ENCODE data around the gene TMEM39B.
"Not testable (repeated sequence)": the region's sequence is repeated elsewhere in the genome, so short reads cannot be mapped to it uniquely, and the experiment has no call there.

Gene TMEM39B

DNA sequence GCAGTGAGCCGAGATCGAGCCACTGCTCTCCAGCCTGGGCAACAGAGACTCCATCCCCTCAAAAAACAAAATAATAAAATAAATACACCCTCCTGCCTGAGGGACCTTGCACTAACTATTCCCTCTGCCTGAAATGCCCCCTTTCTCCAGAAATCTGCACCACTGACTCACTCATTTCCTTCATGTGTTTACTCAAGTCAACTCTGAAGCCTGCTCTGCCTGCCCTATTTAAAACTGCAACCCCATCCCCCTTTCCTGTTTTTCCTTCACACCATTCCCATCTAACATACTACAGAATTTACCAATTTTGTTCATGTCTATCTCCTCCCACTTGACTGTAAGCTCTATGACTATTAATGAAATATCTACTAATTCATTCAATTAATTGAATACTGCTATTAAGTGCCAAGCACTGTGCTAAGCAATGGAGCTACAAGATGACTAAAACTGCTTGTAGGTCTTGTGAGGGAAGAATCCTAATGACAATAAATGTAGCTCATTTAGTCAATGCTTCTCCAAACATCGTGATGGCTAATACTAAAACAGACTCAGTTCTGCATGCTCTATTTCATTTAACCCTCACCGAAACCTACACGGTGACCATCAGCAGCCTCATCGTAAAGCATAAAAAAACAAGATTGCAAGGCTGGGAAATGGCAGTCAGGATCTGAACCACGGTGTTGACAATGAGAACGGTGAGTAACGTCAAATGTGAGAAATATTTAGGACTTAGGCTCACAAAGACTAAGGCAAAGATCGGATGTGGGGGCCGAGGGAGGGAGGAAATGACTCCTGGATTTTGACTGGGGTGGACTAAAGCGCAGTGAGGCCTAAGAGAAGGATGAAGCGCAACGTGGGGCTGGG lies 749 bp upstream of the TMEM39B start:
- no peak for DNase-seq

DNA sequence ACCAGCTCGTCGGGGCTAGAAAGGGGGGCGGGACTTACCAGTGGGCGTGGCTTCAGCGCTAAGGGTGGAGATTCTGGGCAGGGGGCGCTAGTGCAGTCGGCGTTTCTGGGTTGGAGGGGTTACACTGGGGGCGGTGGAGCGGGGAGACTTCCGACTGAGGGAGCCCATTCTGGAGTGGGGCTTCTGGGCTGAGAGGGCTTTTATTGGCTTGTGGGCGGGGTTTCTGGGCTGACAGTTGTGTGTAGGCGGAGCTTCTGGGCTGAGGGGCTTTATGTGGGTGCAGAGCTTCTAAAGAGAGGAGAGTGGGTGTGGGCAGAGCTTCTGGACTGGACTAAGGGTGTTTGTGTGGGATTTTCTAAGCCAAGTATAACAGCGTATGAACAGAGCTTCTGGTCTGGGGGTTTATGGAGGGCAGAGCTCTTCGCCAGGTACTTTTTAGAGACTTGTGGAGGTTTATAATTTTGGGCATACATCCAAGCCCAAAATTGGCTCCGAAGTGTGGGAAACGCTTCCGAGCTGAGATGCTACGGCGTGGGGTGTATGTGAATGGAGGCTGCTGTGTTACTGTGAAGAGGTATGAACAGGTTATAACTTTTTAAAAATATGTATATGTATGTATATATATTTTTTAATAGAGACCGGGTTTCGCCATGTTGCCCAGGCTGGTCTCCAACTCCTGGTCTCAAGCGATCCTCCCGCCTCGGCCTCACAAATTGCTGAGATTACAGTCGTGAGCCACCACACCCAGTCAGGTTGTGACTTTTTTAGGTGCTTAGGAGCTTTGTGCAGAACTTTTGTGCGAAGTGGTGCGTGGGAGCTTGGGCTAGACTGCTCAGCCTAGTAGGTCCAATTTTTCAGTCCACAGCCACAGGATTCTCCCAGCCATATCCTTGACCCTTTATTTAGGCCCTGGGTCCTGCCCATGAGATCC lies 825 bp downstream of the TMEM39B start:
- peak; percentile 96 for DNase-seq

DNA sequence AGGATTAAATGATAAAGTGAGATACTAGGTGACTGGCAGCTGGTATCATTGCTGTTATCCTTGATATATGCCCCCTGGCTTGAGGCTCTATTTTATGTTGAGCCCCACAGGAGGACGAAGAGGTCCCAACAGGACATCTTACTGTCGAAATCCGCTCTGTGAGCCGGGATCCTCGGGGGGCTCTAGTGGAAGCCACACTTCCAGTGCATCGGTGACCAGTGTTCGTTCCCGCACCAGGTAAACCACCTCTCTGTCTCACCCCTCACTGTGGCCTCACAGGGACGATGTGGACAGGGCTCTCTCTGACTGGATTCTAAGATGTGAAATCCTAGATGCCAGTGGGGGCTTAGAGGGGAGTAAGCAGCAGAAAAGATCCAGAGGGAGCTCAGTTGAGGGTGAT lies 2.1 kb downstream of the TMEM39B start:
- no peak for DNase-seq

DNA sequence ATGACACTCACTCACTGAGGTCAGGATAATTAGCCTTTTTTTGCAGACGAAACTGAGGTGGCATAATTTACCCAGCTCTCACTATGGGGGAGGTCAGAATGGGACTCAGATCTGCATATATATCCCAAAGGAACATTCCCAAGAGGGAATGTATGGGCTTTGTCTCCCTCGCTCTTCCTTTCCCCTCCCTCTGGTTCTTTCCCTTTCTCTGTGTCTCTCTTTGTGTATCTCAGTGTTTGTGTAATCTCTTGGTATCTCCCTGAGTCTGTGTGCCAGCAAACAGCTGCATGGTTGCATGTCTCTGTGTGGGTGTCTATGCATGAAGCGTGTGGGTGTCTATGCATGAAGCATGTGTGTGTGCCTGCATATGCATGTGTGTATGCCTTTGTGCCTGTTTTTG lies 4.7 kb downstream of the TMEM39B start:
- no peak for DNase-seq

DNA sequence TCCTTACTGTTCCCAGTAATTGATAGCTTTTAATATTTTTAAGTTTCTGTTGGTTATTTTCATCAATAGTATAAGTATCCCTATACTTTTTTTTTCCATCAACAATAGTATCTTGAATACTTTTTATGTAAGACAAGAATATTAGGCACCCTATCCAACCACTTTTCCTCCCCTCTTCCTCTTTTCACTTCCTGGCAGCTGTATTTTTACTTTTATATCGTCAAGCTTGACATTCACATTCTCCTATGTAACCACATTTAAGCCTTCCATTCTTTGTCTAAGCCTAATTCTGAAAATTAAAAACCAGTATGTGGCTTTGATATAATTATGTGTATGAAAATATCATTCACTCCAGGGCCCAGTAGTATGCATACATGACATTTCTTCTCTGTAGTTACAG lies 9.3 kb downstream of the TMEM39B start:
- no peak for DNase-seq

DNA sequence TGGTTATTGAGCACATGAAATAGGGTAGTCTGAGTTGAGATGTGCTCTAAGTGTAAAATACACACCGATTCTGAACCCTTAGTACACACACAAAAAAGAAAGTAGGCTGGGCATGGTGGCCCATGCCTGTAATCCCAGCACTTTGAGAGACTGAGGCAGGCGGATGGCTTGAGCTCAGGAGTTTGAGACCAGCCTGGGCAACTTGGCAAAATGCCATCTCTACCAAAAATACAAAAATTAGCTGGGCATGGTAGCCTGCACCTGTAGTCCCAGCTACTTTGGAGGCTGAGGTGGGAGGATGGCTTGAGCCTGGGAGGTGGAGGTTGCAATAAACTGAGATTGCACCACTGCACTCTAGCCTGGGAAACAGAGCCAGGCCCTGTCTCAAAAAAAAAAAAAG lies 13.6 kb downstream of the TMEM39B start:
- DNase-seq: not testable (repeated sequence)

DNA sequence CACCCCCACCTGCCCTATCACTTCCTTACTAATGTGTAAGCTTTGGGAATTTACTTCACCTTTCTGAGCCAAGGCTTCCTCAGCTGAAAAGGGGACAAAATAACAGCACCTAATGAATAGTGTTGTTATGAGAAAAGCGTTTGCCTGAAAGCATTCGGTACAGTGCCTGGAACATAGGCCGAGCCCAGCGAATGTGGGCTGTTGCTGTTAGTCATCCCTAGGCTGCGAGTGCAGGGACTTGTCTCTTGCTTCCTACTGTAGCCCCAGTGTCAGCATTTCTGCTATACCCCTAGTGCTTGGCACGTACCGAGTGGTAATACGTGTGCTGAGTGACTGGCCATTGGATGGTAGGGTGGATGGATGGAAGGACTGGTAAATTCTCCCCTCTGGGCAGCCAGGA lies 18.4 kb downstream of the TMEM39B start:
- DNase-seq: no peak

DNA sequence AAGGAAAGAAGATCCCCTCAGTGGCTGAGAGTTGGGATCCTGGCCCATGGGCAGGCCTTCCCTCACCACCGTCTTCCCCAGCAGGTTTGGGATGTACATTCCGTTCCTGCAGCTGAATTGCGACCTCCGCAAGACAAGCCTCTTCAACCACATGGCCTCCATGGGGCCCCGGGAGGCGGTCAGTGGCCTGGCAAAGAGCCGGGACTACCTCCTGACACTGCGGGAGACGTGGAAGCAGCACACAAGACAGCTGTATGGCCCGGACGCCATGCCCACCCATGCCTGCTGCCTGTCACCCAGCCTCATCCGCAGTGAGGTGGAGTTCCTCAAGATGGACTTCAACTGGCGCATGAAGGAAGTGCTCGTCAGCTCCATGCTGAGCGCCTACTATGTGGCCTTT lies 18.9 kb downstream of the TMEM39B start:
- no peak for DNase-seq

DNA sequence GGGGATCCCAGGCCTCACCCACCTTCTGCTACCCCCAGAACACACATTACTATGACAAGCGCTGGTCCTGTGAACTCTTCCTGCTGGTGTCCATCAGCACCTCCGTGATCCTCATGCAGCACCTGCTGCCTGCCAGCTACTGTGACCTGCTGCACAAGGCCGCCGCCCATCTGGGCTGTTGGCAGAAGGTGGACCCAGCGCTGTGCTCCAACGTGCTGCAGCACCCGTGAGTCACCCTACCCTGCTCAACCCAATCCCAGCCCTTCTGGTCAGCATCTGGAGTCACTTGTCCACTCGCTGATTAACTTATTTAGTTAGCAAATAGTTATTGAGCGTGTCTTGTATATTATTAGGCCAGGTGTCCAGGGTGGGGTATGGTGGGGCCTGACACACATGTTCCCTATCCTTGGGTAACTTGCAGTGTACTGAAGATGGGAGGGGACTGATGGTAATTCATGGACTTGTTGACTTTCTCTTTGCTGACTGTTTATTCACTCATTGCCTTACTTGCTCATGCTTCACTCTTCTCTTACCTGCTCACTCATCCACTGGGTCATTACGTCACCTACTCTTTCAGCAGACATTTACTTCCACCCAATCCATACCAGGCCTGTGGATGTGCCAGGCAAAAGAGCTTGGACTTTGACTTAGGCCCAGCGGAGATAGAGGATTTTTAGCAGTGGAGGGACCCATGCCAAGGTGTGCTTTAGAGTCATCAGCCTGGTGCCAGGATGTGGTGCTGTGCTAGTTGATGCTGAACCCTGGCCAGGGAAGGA lies 22.2 kb downstream of the TMEM39B start:
- no peak for DNase-seq

DNA sequence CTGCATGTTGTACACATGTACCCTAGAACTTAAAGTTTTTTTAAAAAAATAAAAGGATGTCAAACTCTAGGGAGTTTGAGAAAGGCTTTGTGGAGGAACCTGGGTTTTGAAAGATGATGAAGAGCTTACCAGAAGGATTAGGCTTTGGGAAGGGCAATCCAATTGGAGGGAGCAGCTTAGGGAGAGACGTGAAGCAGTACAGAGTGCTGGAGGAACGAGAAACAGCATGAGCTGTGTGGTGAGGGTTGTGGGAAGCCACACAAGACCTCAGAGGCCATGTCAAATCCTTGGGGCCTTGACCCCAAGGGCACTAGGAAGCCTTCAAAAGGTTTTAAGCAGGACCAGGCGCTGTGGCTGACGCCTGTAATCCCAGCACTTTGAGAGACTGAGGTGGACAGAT lies 26.7 kb downstream of the TMEM39B start:
- DNase-seq: no peak

DNA sequence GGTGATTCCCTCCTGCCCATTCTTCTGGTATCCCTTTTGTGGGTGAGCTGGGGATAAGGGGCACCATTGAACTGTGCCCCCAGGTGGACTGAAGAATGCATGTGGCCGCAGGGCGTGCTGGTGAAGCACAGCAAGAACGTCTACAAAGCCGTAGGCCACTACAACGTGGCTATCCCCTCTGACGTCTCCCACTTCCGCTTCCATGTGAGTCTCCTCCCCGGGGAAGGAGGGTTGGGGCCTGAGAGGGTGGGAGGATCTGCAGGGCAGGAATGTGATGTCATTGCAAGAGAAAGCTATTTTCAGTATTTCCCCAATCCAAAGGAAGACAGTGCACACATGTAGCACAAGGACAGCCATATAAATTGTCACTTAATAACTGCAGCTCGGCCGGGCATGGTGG lies 27.6 kb downstream of the TMEM39B start:
- peak; percentile 56 for DNase-seq

DNA sequence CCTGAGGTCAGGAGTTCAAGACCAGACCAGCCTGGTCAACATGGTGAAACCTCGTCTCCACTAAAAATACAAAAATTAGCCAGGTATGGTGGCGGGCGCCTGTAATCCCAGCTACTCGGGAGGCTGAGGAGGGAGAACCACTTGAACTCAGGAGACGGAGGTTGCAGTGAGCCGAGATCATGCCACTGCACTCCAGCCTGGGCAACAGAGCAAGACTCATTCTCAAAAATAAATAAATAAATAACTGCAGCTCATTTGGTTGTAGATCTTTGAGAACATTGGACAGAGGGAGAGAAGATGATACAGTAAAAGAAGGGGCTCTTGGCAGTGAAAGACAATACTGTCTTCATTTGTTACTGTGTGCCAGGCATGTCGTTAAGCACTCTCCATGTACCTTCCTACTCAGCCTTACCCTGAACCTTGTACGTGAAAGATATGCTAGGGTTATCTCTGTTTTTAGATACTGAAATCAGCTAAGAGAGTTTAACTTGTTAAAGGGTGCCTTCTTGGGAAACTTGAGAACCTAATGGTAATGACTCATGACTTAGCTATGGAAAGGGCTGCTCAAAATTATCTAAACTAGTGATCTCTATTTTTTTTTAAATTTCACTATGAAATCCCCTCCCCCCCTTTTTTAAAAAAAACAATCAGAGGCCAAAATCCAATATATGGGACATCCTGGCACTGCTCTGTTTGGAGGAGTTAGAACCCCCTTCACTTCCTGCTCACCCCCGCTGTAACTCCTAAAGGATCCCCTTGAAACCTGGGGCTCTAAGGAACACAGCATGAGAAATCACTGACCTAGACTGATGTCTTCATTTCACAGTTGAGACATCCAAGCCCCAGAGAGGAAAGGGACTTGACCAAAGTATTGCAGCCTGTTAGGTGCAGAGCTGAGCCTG lies 28.3 kb downstream of the TMEM39B start:
- no peak for DNase-seq

DNA sequence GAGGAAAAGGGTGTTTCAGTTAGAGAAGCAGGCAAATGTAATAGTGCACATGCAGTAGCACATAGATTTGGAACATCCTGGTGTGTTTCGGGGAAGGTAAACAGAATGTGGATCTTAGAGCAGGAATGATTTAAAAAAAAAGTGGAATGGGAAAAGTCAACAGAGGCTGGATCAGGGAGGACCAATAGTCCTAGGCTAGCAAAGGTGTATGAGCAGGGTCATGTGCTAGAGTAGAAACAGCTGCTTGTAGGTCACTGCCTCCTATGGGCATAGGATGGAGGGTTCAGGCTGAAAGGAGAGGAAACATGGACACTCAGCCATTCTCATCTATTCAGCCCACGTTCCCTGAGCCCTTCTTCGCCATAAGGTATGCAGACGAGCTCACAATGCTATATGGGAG lies 31.4 kb downstream of the TMEM39B start:
- no peak for DNase-seq

DNA sequence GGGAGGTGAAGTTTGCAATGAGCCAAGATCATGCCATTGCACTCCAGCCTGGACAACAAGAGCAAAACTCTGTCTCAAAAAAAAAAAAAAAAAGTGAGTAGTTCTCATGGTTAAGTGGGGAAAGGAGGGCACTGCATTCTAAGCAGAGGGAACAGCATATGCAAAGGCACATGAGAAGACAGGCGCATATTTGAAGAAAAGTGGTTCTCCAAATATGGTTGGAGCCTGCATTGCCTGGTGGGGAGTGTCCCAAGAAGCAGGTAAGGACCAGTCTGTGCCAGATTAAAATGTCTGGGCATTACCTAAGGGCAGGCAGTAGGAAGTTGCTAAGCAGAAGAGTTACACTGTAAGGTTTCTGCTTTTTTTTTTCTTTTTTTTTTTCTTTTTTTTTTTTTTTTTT lies 32.6 kb downstream of the TMEM39B start:
- no peak for DNase-seq

DNA sequence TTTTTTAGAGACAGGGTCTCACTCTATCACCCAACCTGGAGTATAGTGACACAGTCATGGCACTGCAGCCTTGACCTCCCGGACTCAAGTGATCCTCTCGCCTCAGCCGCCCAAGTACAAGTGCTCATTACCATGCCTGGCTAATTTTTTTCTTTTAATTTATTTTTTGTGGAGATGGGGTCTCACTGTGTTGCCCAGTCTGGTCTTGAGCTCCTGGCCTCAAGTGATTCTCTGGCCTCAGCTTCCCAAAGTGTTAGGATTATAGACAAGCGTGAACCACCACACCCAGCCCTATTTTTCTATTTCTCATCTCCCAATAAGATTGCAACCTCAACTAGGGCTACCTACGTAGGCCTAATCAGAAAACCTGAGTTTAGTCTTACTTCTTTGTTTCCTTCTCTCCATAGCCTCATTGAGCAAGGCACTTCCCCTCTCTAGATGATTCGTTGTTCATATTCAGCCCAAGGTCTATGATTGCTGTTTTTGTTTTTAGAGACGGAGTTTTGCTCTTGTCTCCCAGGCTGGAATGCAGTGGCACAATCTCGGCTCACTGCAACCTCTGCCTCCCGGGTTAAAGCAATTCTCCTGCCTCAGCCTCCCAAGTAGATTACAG lies 34.0 kb downstream of the TMEM39B start:
- DNase-seq: no peak

DNA sequence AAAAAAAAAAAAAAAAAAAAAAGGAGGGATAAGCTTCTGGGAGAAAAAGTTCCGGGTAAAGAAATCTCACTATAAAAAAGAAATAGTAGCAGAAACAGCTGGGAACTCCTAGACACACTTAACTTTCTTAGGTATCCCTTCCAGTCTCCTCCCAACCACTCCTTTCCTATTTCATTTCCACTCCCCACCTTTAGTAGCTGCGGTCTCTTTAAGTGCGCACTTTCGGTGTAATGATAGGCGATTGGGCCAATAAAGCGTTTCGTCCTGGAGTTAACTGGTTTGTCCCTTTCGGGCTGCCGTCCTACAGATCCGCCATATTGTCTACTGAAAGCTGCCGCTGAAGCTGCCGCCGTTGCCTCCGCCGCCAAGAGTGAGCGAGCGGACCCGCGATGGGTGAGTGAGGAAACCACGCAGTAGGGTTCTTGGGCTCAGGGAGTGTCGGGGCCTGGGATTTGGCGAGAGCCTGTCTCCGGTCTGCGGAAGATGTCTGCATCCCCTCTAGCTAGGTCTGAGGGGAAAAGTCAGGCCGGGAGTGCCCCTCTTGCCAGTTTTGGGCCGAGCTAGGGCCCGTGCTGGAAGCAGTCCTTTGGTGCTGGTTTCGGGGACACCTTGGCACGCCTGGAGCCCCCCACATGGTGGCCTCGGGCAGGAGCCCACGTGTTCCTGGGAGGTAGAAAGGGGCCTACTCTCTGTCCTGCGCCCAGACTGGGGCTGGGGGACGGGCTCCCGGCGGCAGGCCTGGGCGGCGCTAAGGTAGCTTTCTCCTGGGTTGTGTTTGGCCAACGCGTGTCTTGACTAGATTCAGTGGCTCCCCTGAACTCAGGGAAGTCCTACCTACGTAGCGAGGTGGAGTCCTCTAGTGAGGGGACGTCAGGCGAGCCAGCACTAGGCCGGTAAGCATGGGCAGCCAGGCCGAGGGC lies 35.3 kb downstream of the TMEM39B start, which contains the start of gene KPNA6:
Gene KPNA6, plus strand, starts transcription at position 315 of the 920 bp plus-strand sequence. Its CDS starts 75 bp downstream, at position 390.
- peak; percentile 94 for DNase-seq

DNA sequence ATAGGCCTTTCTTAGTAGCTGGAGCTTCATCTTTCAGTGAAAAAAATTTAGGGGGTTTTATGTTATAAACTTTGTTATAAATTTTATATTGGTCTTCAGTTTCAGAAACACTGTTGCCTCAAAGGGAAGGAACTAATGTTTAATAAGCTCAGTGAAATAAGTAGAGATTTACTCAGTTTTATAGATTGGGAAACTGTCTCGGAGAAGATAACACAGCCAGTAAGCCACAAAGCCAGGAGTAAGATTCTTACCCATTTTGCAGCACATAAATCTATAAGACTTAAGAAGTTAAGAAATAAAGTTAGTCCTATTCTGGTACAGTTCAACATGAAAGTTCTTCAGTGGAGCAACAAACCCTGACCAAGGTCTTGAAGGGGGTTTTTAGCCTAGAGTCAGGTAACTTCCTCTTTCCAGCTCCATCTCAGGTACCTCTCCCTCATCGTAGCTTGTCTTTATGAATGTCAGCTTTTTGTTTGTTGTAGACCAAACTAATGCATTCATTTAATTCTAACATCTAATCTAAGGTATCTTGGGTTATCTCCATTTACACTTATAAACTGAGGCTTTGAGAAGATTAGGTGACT lies 38.4 kb downstream of the TMEM39B start:
- DNase-seq: no peak

DNA sequence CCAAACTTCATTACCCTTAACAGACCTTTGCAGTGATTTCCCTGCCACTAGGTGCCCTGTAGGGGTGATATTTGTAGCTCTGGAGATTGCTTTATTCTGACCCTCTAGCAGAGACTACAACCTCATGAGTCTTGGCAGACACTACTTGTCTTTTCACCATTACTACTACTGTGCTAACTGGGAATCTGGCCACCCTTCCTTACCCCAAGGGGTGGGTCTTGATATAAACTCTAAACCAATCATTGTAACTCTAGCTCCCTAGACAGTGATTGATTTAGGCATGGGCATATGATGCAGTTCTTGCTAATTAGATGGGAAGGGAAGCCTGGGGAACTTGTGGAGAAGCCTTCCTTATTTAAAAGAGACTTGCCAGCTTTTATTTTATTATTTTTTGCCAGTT lies 39.0 kb downstream of the TMEM39B start:
- no peak for DNase-seq

DNA sequence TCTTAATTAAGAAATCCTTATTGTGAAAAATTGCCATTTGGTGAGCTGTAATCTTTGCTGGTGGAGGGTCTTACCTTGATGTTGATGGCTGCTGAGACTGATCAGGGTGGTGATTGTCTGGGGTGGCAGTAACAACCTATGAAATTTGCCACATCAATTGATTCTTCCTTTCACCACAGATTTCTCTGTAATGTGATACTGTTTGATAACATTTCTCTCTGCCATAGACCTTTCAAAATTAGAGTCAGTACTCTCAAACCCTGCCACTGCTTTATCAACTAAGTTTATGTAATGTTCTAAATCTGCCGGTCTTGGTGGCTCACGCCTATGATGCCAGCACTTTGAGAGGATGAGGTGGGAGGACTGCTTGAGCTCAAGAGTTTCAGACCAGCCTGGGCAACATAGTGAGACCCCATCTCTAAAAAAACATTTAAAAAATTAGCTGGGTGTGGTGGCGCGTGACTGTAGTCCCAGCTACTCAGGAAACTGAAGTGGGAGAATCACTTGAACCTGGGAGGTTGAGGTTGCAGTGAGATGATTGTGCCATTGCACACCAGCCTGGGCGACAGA lies 40.2 kb downstream of the TMEM39B start:
- DNase-seq: no peak

DNA sequence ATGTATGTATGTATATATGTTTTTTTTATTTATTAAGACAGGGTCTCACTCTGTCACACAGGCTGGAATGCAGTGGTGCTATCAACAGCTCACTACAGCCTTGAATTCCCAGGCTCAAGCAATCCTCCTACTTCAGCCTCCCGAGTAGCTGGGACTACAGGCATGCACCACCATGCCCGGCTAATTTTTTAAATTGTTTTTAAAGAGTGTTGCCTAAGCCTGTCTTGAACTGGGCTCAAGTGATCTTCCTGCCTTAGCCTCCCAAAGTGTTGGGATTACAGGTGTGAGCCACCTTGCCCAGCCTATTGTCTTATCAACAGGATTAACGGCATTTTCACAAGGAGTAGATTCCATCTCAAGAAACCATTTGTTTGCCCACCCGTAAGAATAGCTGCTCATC lies 40.7 kb downstream of the TMEM39B start:
- DNase-seq: not testable (repeated sequence)
